ENCODE data around the gene PNKD. TPM values are rescaled to one million over a fixed set of nuclear protein-coding genes. Genes with fewer than 3 reads are reported as not detected.
A peak's percentile ranks its signal among the peaks of the same experiment; 100 is the strongest.

The PNKD gene
- total RNA-seq, 2 donors from 2014 or later = 103 to 145 TPM

DNA sequence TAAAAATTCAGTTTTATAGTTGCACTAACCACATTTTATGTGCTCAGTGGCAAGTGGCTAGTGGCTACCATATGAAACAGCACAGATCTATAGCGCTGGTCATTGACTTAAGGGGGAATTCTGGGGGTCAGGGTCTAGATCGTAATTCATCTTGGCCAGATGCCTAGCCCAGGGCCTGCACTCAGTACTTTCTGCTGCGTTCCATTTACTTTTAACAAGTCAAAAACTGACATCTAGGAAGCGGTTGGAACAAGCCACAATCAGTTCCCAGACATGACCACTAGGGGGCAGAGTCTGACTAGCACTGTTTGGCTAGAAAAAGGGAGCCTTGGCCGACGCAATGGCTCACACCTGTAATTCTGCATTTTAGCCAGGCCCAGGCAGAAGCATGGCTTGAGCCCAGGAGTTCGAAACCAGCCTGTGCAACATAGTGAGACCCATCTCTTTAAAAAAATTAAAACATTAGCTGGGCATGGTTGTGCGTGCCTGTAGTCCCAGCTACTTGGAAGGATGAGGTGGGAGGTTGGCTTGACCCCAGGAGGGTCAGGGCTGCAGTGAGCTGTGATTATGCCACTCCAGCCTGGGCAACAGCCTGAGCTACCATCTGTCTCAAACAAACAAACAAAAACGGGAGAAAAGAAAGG lies 31.0 kb downstream of the PNKD start:
- Histone ChIP-seq H3K27ac (peak overlapping the region; percentile 51 to 54), H3K27me3 (replicated peaks; ENCODE audit: insufficient read depth) (no peaks in the 10 kb centered on the region), H3K4me3 (no peak overlapping the region), H3K36me3 (no peaks in the 10 kb centered on the region), H3K4me1 (replicated peaks) (no peaks in the 10 kb centered on the region), H3K9me3 (no peaks in the 10 kb centered on the region)
- peak; percentile 83 for DNase-seq (ENCODE audit: low spot score)
- intact Hi-C loops (cut with DNase I) = loop anchor here (5.0 kb wide), 1 partner anchor 56 kb away; the partner anchor contains the start of gene CATIP
- TF ChIP-seq CTCF (IDR thresholded peaks at IDR 0.05) (peak; percentile 95 to 100 (median 98)), POLR2A (IDR thresholded peaks at IDR 0.05) (no peak), POLR2AphosphoS5 (IDR thresholded peaks at IDR 0.05) (peak; percentile 89)
- 7% methylated on average over 9 of the region's 9 CpGs for WGBS

DNA sequence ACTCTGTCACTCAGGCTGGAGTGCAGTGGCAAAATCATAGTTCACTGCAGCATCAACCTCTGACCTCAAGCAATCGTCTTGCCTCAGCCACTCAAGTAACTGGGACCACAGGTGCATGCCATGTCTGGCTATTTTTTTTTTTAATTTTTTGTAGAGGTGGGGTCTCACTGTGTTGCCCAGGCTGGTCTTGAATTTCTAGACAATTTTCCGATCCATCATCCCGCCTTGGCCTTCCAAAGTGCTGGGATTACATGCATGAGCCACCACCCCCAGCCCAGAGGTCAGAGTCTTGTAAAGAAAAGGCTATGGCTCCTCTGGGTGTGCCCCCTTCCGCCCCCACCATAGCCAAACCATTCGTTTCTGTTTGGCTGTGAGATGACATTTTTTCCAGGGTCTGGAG lies 35.1 kb downstream of the PNKD start:
- no peaks in the 10 kb centered on the region for H3K27me3 ChIP-seq (replicated peaks; ENCODE audit: insufficient read depth)
- intact Hi-C loops (cut with DNase I) = no loop called here

DNA sequence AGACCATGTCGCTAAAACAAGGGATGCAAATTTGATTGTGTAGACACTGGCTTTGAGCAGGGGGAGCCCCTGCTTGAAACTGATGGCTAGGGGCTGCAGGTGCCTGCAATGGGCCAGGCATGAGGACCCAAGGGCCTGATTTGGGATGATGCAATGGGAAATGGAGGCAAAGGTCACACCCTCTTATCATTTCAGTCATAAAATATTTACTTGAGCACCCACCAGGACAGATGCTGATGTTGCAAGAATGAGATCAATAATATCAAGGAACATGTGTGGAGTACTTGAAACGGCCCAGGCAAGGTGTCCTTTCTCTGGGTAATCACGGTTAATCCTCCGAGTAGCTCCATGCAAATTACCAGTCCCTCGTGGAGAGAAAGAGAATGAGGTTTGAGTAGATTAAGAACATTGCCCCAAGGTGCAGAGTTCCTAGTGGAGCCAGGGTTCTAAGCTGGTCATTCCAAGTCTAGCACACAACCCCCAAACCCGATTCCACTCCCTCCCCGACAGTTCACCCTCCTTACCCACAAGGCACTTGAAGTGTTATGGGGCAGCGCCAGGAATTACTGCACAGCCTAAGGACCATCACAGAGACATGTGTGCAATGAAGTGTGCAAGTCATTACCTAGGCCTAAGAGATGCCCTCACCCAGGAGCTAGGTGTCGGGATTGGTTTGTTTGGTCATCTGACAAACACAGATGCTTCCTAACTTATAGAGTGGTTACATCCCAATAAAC lies 36.0 kb downstream of the PNKD start:
- H3K9me3 ChIP-seq = no peaks in the 10 kb centered on the region
- TF ChIP-seq POLR2A (IDR thresholded peaks at IDR 0.05) (no peak), CTCF (IDR thresholded peaks at IDR 0.05) (no peak), POLR2AphosphoS5 (IDR thresholded peaks at IDR 0.05) (no peak)
- intact Hi-C loops (cut with DNase I) = no loop called here
- H3K36me3 ChIP-seq = no peaks in the 10 kb centered on the region
- H3K27me3 ChIP-seq (replicated peaks; ENCODE audit: insufficient read depth) = no peaks in the 10 kb centered on the region
- H3K27ac ChIP-seq = no peak overlapping the region
- peaks cover 4% of the 10 kb centered on the region for H3K4me1 ChIP-seq (replicated peaks)
- H3K4me3 ChIP-seq = no peak overlapping the region
- no peak for DNase-seq (ENCODE audit: low spot score)
- WGBS = 88% methylated on average over 9 of the region's 9 CpGs

More for the DNA sequence above, 35.1 kb downstream of the PNKD start:
- TF ChIP-seq POLR2AphosphoS5 (IDR thresholded peaks at IDR 0.05) = no peak
- TF ChIP-seq CTCF (IDR thresholded peaks at IDR 0.05) = no peak
- Histone ChIP-seq H3K9me3 (no peaks in the 10 kb centered on the region), H3K36me3 (no peaks in the 10 kb centered on the region), H3K4me3 (no peak overlapping the region), H3K27ac (no peak overlapping the region), H3K4me1 (replicated peaks) (no peaks in the 10 kb centered on the region)
- no peak for DNase-seq (ENCODE audit: low spot score)
- 83% methylated on average over 5 of the region's 5 CpGs for WGBS

DNA sequence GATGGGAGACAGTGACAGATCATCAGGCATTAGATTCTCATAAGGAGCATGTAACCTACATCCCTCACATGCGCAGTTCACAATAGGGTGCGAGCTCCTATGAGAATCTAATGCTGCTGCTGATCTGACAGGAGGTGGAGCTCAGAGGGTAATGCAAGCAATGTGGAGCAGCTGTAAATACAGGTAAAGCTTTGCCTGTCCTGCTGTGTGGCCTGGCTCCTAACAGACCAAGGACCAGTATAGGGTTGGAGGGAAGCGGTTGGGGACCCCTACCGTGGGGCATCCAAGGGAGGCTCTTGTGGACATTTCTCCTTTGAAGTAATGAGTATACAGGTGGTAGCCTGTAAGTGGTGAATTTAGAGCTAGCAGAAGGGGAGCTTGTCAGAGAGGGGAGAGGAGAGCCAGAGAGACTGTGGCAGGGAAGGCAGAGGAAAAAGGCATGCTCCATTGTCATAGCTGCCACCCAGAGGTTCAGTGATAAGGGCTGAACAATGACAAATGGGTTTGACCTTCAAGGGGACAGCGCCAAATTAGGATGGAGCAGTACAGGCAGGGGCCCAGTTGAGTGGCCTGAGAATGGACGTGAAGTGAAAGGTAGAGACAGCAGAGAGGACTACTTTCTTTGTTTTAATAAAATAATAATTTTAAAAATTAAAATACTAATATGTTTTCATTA lies 37.2 kb downstream of the PNKD start:
- Histone ChIP-seq H3K36me3 (no peaks in the 10 kb centered on the region), H3K4me3 (no peak overlapping the region), H3K27me3 (replicated peaks; ENCODE audit: insufficient read depth) (no peaks in the 10 kb centered on the region), H3K9me3 (no peaks in the 10 kb centered on the region), H3K4me1 (replicated peaks) (peaks cover 4% of the 10 kb centered on the region), H3K27ac (peak overlapping the region in 1 of 2 donors; percentile 31)
- 97% methylated on average over 6 of the region's 6 CpGs for WGBS
- intact Hi-C loops (cut with DNase I) = no loop called here
- TF ChIP-seq POLR2AphosphoS5 (IDR thresholded peaks at IDR 0.05) (no peak), POLR2A (IDR thresholded peaks at IDR 0.05) (no peak), CTCF (IDR thresholded peaks at IDR 0.05) (no peak)
- DNase-seq (ENCODE audit: low spot score) = no peak
